ENCODE results near the gene DNAJC21. TPM values are rescaled to one million over a fixed set of nuclear protein-coding genes. Genes with fewer than 3 reads are reported as not detected.

Gene DNAJC21
- total RNA-seq = 55.5 TPM
- long read RNA-seq, full-length matches to known transcripts = 129 of 145 reads
- long read RNA-seq, partial matches to known transcripts = 2 of 145 reads
- long read RNA-seq, other reads (novel, unspliced or antisense) = 14 of 145 reads

GRCh38 chr5:34929134-34929719 is at the start of gene DNAJC21:
TSS of gene DNAJC21 (plus strand) at chr5:34929559. CDS start at chr5:34929820, 261 bp downstream.
- Histone ChIP-seq H3K27ac (replicated peaks) (peak within 1 kb of the TSS; percentile 97), H3K27me3 (ENCODE audit: low read depth) (no peaks in the 10 kb centered on the region), H3K4me1 (peaks cover 29% of the 10 kb centered on the region), H3K36me3 (peaks cover 31% of the 10 kb centered on the region), H3K4me3 (peak within 1 kb of the TSS; percentile 92), H3K9me3 (replicated peaks) (no peaks in the 10 kb centered on the region)
- TF ChIP-seq, protein P1, sequence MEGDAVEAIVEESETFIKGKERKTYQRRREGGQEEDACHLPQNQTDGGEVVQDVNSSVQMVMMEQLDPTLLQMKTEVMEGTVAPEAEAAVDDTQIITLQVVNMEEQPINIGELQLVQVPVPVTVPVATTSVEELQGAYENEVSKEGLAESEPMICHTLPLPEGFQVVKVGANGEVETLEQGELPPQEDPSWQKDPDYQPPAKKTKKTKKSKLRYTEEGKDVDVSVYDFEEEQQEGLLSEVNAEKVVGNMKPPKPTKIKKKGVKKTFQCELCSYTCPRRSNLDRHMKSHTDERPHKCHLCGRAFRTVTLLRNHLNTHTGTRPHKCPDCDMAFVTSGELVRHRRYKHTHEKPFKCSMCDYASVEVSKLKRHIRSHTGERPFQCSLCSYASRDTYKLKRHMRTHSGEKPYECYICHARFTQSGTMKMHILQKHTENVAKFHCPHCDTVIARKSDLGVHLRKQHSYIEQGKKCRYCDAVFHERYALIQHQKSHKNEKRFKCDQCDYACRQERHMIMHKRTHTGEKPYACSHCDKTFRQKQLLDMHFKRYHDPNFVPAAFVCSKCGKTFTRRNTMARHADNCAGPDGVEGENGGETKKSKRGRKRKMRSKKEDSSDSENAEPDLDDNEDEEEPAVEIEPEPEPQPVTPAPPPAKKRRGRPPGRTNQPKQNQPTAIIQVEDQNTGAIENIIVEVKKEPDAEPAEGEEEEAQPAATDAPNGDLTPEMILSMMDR (IDR thresholded peaks at IDR 0.05; ENCODE audit: borderline replicate concordance) = no peak
- intact Hi-C loops (cut with micrococcal nuclease) = no loop called here
- DNase-seq = peak; percentile 99

- TF ChIP-seq, protein P1 (IDR thresholded peaks at IDR 0.05; ENCODE audit: borderline replicate concordance) = no peak
Measured at GRCh38 chr5:34881246-34881645, 48.1 kb upstream of the DNAJC21 start.

DNA sequence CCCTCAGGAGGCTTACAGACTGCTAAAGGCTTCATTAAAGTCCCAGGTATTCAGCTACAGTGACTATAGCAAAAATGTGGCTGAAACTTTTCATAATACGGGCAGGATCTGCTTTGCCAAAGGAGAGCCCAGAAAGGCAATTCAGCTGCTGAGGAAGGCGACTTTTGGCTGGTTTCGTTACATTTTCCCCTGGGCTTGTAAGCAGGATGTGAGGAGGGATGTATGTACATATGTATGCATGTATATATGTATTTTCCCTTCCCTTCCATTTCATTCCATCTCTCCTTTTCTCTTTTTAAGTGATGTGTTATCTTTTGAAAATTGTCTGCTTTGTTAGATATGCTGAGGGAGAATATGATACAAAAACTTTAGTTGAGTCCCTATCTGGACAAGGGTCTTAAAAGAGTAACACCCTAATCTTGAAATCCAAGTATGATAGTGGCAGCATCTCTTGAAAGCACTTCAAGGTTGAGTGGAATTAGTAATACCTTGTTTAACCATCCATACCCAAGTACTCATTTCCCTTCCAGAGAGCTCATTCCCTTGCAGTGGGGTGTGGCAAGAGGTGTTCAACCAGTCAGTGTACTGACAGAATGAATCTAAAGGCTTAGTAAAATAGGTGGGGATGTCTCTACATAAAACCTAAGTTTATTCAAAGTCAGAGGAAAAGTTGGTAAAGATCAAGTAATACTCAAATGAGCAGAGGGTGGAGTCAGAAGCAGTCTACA is 42.8 kb upstream of the DNAJC21 start:
- Histone ChIP-seq H3K36me3 (no peaks in the 10 kb centered on the region), H3K4me1 (no peaks in the 10 kb centered on the region), H3K27ac (replicated peaks) (no peak overlapping the region), H3K9me3 (replicated peaks) (no peaks in the 10 kb centered on the region), H3K4me3 (no peak overlapping the region), H3K27me3 (ENCODE audit: low read depth) (no peaks in the 10 kb centered on the region)
- intact Hi-C loops (cut with micrococcal nuclease) = no loop called here
- no peak for DNase-seq
- TF ChIP-seq, protein P1 (IDR thresholded peaks at IDR 0.05; ENCODE audit: borderline replicate concordance) = no peak

More at GRCh38 chr5:34881246-34881645, 48.1 kb upstream of the DNAJC21 start:
- H3K27ac ChIP-seq (replicated peaks) = no peak overlapping the region
- H3K4me3 ChIP-seq = no peak overlapping the region
- no peaks in the 10 kb centered on the region for H3K4me1 ChIP-seq
- no peak for DNase-seq
- H3K36me3 ChIP-seq = no peaks in the 10 kb centered on the region
- no peaks in the 10 kb centered on the region for H3K27me3 ChIP-seq (ENCODE audit: low read depth)
- peaks cover 26% of the 10 kb centered on the region for H3K9me3 ChIP-seq (replicated peaks)
- intact Hi-C loops (cut with micrococcal nuclease) = no loop called here

DNA sequence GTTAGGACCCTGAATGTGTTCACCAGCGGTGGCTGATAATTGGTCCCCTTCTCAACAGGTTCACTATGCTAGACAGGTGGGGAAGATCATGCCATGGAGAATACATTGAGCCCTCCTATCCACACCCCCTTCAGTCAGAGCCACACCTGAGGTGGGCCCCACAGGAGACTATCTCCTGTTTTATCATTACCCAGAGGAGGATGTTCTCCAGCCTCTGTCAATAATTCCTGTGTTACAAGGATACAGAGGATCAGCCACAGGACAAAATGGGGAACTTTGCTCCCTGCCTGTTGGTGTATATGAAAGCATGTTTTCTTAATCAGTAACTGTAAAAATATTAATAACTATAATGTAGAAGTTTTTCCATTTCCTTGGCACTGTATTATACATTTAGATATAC is 40.0 kb upstream of the DNAJC21 start:
- no peaks in the 10 kb centered on the region for H3K27me3 ChIP-seq (ENCODE audit: low read depth)
- no peak overlapping the region for H3K27ac ChIP-seq (replicated peaks)
- H3K36me3 ChIP-seq = no peaks in the 10 kb centered on the region
- intact Hi-C loops (cut with micrococcal nuclease) = no loop called here
- H3K4me3 ChIP-seq = no peak overlapping the region
- H3K9me3 ChIP-seq (replicated peaks) = no peaks in the 10 kb centered on the region
- no peak for DNase-seq
- TF ChIP-seq, protein P1 (IDR thresholded peaks at IDR 0.05; ENCODE audit: borderline replicate concordance) = no peak
- no peaks in the 10 kb centered on the region for H3K4me1 ChIP-seq

- no peak overlapping the region for H3K27ac ChIP-seq (replicated peaks)
- H3K4me1 ChIP-seq = no peaks in the 10 kb centered on the region
- no peaks in the 10 kb centered on the region for H3K27me3 ChIP-seq (ENCODE audit: low read depth)
- TF ChIP-seq, protein P1 (IDR thresholded peaks at IDR 0.05; ENCODE audit: borderline replicate concordance) = no peak
- intact Hi-C loops (cut with micrococcal nuclease) = no loop called here
- no peaks in the 10 kb centered on the region for H3K9me3 ChIP-seq (replicated peaks)
- no peak for DNase-seq
- H3K36me3 ChIP-seq = no peaks in the 10 kb centered on the region
- no peak overlapping the region for H3K4me3 ChIP-seq
Measured at GRCh38 chr5:34891981-34892380, 37.4 kb upstream of the DNAJC21 start.

Data from left ventricle myocardium inferior (tissue), 1 donor.